ENCODE results near the gene SKA2. TPM values are rescaled to one million over a fixed set of nuclear protein-coding genes. Genes with fewer than 3 reads are reported as not detected.
"Not testable (repeated sequence)": the region's sequence is repeated elsewhere in the genome, so short reads cannot be mapped to it uniquely, and the experiment has no call there.

SKA2 gene
- total RNA-seq, 1 experiment from 2014 or later = 123 TPM

DNA sequence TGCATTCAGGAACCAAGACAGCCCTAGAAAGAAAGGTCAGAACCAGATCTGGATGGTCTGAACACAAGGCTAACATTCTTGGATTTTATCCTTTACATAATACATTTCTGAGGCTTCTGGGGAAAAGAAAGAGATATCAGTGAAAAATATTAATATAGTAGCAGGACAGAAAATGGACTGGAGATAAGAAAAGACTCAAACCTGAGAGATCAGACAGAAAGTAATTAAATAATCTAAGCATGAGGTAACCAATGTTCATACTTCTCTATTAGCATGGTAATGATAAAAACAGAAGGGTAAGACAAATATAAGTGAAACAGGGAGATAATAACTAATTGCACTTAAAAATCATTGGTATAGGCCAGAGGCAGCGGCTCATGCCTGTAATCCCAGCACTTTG is 53.8 kb downstream of the SKA2 start:
- DNase-seq (ENCODE audit: low read depth) = no peak

DNA sequence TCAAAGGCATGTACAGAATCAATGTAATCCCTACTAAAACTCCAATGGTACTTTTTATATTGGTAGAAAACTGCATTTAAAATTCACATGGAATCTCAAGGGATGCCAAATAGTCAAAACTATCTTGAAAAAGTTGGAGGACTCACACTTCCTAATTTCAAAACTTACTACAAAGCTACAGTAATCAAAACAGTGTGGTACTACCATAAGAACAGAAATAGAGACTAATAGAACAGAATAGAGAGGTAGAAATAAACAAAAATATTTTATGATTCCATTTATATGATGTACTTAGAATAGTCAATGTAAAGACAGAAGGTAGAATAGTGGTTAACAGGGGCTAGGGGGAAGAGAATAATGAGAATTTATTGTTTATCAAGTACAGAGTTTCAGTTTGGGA is 57.1 kb downstream of the SKA2 start:
- no peak for DNase-seq (ENCODE audit: low read depth)

DNA sequence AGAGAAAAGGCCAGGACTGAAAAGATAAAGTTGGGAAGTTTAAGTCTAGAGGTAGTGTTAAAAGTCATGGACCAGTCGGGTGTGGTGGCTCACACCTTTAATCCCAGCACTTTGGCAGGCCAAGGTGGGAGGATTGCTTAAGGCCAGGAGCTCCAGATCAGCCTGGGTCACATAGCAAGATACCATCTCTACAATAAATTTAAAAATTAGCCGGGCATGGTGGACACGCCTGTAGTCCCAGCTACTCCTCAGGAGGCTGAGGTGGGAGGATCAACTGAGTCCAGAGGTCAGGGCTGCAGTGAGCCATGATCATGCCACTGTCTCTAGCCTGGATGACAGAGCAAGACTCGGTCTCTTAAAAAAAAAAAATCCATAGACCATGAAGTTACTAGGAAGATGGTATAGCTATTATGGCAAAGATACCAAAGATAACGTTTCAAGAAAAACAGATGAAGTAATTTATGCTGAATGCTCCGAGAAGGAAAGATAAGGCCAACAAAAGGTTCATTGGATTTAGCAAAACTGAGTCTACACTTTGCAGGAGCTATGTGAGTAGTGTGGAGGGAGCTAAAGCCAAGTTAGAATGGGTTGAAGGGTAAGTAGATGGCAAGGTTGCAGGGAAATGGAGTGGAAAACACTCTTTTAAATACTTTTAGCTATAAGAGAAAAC is 60.0 kb downstream of the SKA2 start:
- no peak for DNase-seq (ENCODE audit: low read depth)

DNA sequence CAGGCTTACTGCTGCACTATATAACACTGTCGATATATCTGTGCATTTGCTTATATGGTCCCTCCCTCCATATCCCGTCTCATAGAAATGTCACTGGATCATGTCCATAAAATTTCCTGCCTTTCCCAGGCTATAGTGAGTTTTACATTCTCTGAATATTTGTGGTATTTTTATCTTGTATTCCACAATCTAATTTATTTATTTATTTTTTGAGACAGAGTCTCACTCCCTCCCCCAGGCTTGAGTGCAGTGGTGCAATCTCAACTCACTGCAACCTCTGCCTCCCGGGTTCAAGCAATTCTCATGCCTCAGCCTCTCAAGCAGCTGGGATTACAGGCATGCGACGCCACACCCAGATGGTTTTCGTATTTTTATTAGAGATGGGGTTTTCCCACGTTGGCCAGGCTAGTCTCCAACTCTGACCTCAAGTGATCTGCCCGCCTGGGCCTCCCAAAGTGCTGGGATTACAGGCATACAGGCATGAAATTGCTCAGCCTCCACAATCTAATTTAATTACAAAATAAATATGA is 61.2 kb downstream of the SKA2 start:
- DNase-seq (ENCODE audit: low read depth) = peak; percentile 92

DNA sequence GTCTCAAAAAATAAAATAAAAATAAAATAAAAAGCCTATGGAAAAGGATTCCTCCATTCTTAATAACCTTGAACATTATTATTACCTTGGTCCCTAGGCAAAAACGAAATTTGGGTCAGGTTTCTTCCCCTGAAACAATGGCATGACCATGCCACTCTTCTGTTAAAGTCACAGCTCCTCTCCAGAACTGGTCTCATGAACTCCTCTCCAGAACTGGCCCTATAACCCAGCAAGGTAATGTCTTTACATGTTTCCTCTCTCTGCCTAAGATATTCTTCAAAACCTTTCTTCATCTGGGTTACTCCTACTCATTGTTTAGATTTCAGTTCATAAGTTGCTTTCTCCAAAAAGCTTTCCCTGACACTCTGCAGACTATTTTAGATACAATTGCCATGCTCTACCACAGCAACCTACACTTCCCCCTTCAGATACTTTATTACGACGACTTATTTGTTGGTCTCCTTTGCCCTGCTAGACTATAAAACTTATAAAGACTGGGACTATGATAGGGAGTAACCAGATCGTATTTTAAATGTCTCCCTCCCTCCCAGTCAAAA is 61.8 kb downstream of the SKA2 start:
- no peak for DNase-seq (ENCODE audit: low read depth)

DNA sequence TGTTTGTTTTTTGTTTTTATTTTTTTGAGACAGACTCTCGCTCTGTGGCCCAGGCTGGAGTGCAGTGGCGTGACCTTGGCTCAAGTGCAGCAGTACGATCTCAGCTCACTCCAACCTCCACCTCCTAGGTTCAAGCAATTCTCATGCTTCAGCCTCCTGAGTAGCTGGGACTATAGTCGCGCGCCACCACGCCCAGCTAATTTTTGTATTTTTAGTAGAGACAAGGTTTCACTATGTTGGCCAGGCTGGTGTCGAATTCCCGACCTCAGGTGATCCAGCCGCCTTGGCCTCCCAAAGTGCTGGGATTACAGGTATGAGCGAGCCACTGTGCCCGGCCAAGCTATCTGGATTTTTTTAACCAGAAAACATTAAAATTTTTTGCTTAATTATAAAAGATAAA is 64.4 kb downstream of the SKA2 start:
- not testable (repeated sequence) for DNase-seq (ENCODE audit: low read depth)

DNA sequence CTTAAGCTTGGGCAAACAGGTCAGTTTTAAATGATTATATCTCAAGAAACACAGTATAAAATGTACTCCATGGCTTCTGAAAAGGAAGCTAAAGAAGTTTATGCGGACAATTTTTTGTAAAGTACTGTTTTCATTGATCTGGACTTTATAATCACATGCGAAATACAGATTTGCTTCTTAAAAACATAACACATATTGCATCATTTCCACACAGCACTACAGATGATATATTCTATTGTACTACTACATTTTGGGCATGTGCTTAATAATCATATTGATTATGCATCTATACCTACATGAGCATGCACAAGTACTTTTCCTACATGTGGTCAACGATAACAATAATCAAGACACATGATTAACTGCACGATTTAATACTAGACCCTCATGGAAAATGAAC is 70.8 kb downstream of the SKA2 start:
- no peak for DNase-seq (ENCODE audit: low read depth)

DNA sequence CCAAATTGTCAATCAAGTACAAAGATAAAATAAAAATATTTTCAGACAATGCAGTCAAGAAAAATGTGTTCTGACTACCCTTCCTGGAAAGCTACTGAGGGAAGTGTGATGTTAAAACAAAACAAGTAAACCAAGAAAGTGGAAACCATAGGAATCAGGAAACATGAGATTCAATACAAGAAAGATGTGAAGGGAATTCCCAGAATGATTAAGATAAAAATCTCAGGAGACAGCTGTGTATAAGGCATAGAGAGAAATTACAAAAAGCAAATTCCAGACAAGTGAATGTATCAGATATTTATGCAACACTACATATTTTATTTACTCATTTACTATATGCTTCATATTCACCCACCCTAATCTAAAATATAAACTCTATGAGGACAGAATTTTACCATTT is 80.5 kb downstream of the SKA2 start:
- no peak for DNase-seq (ENCODE audit: low read depth)

DNA sequence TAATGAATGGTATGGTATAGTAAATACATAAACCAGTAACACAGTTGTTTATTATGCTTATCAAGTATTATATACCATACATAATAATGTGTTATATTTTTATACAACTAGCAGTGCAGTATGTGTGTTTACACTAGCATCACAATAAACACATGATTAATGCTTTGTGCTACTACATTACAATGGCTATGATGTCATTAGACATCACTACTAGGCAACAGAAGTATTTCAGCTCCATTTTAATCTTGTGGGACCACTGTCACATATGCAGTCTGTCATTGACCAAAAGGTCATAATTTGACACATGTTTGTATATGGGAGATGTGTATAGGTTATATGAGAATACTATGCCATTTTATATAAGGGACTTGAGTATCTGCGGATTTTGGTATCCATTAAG is 81.0 kb downstream of the SKA2 start:
- no peak for DNase-seq (ENCODE audit: low read depth)

DNA sequence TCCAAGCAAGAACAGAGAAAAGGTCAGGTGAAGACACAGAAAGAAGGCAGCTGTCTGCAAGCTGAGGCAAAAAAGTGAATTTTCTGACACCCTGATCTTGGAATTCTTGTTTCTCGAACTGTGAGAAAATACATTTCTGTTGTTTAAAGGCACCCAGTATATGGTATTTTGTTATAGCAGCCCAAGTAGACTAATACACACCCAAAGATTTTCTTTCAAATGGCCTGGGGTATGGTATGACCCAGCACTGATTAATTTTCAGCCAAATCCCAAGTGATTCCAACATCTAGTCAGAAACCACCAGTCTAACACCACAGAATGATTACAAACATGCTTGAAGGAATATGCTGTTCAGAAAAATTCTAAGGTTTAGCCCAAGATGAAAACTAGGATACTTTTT is 85.1 kb downstream of the SKA2 start:
- DNase-seq (ENCODE audit: low read depth) = no peak

DNA sequence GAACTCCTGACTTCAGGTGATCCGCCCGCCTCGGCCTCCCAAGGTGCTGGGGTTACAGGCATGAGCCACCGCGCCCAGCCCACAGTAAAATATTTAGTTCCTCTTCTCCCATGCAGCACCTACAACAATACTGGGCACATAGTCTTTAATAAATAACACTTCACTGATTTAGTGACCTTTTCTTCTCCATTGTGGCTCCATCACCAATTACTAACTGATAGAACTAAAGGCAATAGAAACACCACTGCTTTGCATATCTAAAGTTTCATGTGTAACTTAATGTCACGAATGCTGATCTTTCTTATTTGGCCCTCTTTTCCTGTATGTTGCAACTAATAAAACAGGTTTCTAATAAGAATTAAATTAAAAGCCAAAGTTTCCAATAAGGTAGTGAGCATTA is 87.2 kb downstream of the SKA2 start:
- DNase-seq (ENCODE audit: low read depth) = no peak

DNA sequence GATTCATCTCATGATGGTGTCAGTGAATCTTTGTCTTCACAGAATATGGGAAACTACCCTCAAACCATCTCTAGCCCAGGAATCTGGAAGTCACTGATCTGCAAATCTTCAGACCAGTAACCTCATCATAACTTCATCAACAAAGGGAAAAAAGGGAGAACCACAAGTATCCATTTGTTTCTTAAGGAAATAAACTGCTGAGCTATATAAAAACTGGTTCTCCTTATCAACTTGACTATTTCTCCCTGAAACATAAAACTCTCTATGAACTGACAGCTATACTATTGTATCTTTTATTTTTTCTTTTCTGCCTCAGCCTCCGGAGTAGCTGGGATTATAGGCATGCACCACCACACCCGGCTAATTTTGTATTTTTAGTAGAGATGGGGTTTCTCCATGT is 87.6 kb downstream of the SKA2 start:
- DNase-seq (ENCODE audit: low read depth) = no peak

DNA sequence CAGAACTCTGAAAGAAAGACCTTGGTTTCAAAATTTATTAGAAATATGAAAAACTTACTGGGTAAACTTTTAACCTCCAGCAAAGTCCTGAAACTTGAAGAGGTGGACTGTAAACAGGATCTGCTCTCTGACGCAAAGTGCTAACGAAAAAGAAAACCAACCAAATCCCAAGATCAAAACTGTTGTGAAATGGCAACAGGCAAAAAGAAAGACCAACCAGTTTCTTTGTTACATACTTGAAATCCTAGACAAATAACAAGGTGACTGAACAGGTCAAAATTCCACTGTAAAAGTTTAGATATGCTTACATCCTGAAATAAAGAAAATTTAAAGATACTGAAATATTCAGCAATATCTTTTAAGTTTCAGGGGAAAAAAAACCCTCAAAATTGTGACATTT is 92.5 kb downstream of the SKA2 start:
- DNase-seq (ENCODE audit: low read depth) = no peak

Small RNA genes lying within 50 kb of the gene (small RNA-seq; reads per million reads assigned to genes)
- gene MIR301A (8.7 reads per million, percentile 91 among the genes with 10 or more reads in this experiment), gene MIR454 (4.5 reads per million, percentile 88 among the genes with 10 or more reads in this experiment), gene RNU2-58P (0.43 reads per million, percentile 49 among the genes with 10 or more reads in this experiment)

Other genes starting within 250 kb of the SKA2 start
- 23.4 and 28.2 TPM in 2 replicates for gene TRIM37, start 48.3 kb downstream of the SKA2 start, total RNA-seq (2014; rRNA removed; shearing (Covaris generic))
- gene PRR11, start 560 bp upstream of the SKA2 start, total RNA-seq (2014; rRNA removed; shearing (Covaris generic)) = 28.2 and 44.1 TPM in 2 replicates
- 22.1 and 22.2 TPM in 2 replicates for gene SMG8, start 54.8 kb upstream of the SKA2 start, total RNA-seq (2014; rRNA removed; shearing (Covaris generic))
- 0.77 and 1.5 TPM in 2 replicates for gene GDPD1, start 65.3 kb upstream of the SKA2 start, total RNA-seq (2014; rRNA removed; shearing (Covaris generic))
- 0.60 and 1.1 TPM in 2 replicates for gene YPEL2, start 176.5 kb upstream of the SKA2 start, total RNA-seq (2014; rRNA removed; shearing (Covaris generic))

Data from HT1080 (cell line).